ENCODE data around the gene PPP4R2. TPM values are rescaled to one million over a fixed set of nuclear protein-coding genes. Genes with fewer than 3 reads are reported as not detected.

The PPP4R2 gene
- total and polyA plus RNA-seq, 2 experiments from 2014 or later, result 51.0 to 91.4 TPM

- Histone ChIP-seq H4K20me1 (ENCODE audit: insufficient read depth, poor library complexity, severe bottlenecking) (peaks cover 98% of the 10 kb centered on the region), H3K4me1 (ENCODE audit: insufficient read depth) (peaks cover under 1% of the 10 kb centered on the region)
Observed at GRCh38 chr3:73018790-73019441, 22.3 kb downstream of the PPP4R2 start.

GRCh38 chr3:73021301-73021835 lies 24.8 kb downstream of the PPP4R2 start:
- Histone ChIP-seq H3K27me3 (no peaks in the 10 kb centered on the region), H3K4me1 (ENCODE audit: insufficient read depth) (peaks cover 16% of the 10 kb centered on the region), H3K4me2 (no peak overlapping the region), H2AFZ (no peak overlapping the region), H3K9me2 (replicated peaks; ENCODE audit: insufficient read depth) (no peaks in the 10 kb centered on the region), H3K27ac (no peak overlapping the region), H3K9me3 (ENCODE audit: low read depth) (no peaks in the 10 kb centered on the region), H4K20me1 (ENCODE audit: insufficient read depth, poor library complexity, severe bottlenecking) (peaks cover 98% of the 10 kb centered on the region), H3K36me3 (replicated peaks; ENCODE audit: insufficient read depth, low read depth) (no peaks in the 10 kb centered on the region), H3K79me2 (no peaks in the 10 kb centered on the region), H3K4me3 (no peak overlapping the region)
- TF ChIP-seq EZH2 (IDR thresholded peaks at IDR 0.05; ENCODE audit: borderline replicate concordance) (no peak), EZH2phosphoT487 (IDR thresholded peaks at IDR 0.05; ENCODE audit: low read depth, severe bottlenecking, unreplicated experiment) (no peak)
- TF ChIP-seq, protein P1, sequence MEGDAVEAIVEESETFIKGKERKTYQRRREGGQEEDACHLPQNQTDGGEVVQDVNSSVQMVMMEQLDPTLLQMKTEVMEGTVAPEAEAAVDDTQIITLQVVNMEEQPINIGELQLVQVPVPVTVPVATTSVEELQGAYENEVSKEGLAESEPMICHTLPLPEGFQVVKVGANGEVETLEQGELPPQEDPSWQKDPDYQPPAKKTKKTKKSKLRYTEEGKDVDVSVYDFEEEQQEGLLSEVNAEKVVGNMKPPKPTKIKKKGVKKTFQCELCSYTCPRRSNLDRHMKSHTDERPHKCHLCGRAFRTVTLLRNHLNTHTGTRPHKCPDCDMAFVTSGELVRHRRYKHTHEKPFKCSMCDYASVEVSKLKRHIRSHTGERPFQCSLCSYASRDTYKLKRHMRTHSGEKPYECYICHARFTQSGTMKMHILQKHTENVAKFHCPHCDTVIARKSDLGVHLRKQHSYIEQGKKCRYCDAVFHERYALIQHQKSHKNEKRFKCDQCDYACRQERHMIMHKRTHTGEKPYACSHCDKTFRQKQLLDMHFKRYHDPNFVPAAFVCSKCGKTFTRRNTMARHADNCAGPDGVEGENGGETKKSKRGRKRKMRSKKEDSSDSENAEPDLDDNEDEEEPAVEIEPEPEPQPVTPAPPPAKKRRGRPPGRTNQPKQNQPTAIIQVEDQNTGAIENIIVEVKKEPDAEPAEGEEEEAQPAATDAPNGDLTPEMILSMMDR (IDR thresholded peaks at IDR 0.05; ENCODE audit: poor library complexity), result no peak
- WGBS (ENCODE audit: low lambda C conversion rate, missing lambda C conversion rate), result 56% methylated on average over 4 of the region's 4 CpGs
- DNase-seq (ENCODE audit: low spot score), result no peak

More at GRCh38 chr3:73018790-73019441, 22.3 kb downstream of the PPP4R2 start:
- Histone ChIP-seq H3K9me2 (replicated peaks; ENCODE audit: insufficient read depth) (no peaks in the 10 kb centered on the region), H3K9me3 (ENCODE audit: low read depth) (no peaks in the 10 kb centered on the region), H3K4me2 (no peak overlapping the region), H3K4me3 (no peak overlapping the region), H3K79me2 (no peaks in the 10 kb centered on the region), H3K27ac (no peak overlapping the region), H2AFZ (no peak overlapping the region), H3K27me3 (no peaks in the 10 kb centered on the region), H3K36me3 (replicated peaks; ENCODE audit: insufficient read depth, low read depth) (no peaks in the 10 kb centered on the region)
- DNase-seq (ENCODE audit: low spot score), result no peak
- no peak for TF ChIP-seq EZH2 (IDR thresholded peaks at IDR 0.05; ENCODE audit: borderline replicate concordance)
- TF ChIP-seq, protein P1 (IDR thresholded peaks at IDR 0.05; ENCODE audit: poor library complexity), result no peak
- TF ChIP-seq EZH2phosphoT487 (IDR thresholded peaks at IDR 0.05; ENCODE audit: low read depth, severe bottlenecking, unreplicated experiment), result no peak
- WGBS (ENCODE audit: low lambda C conversion rate, missing lambda C conversion rate), result 82% methylated on average over 5 of the region's 5 CpGs

DNA sequence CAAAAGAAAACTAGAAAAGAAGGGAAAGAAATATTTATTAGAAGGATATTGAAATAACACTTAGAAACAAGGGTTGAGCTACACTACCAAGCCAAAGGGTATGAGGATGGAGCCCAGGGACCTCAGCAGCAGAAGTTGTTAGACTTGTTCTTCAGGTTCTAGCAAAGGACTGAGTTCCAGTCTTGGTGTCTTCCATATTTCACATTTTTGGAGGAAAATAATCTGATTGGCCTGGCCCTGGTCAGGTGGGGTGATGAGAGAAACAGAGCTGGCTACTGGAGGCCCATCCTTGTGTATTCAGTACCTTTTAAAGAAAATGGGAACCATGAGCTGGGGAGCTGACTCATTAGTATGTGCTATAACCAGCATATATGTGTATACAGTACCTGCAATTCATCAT lies 28.2 kb downstream of the PPP4R2 start:
- Histone ChIP-seq H3K36me3 (replicated peaks; ENCODE audit: insufficient read depth, low read depth) (no peaks in the 10 kb centered on the region), H3K27ac (no peak overlapping the region), H3K9me3 (ENCODE audit: low read depth) (no peaks in the 10 kb centered on the region), H3K4me1 (ENCODE audit: insufficient read depth) (peaks cover 28% of the 10 kb centered on the region), H2AFZ (no peak overlapping the region), H3K79me2 (no peaks in the 10 kb centered on the region), H3K9me2 (replicated peaks; ENCODE audit: insufficient read depth) (no peaks in the 10 kb centered on the region), H3K4me2 (no peak overlapping the region), H3K27me3 (no peaks in the 10 kb centered on the region), H4K20me1 (ENCODE audit: insufficient read depth, poor library complexity, severe bottlenecking) (peaks cover 100% of the 10 kb centered on the region), H3K4me3 (no peak overlapping the region)
- TF ChIP-seq EZH2phosphoT487 (IDR thresholded peaks at IDR 0.05; ENCODE audit: low read depth, severe bottlenecking, unreplicated experiment) (no peak), EZH2 (IDR thresholded peaks at IDR 0.05; ENCODE audit: borderline replicate concordance) (no peak)
- TF ChIP-seq, protein P1 (IDR thresholded peaks at IDR 0.05; ENCODE audit: poor library complexity), result no peak
- no peak for DNase-seq (ENCODE audit: low spot score)

Data from hepatocyte (in vitro differentiated cells).